PFSK-1 (cell line): ENCODE measurements around the gene TCF7L1.

Experiments
- POLR2AphosphoS5 ChIP-seq: IDR thresholded peaks from 2 replicates; pipeline ENCODE4 v1.6.1; 2012; ENCODE audit warnings: low read depth, mild to moderate bottlenecking, control low read depth, low read length, moderate library complexity
- TF ChIP-seq, protein P1 (sequence below), 2 experiments: IDR thresholded peaks; 2 replicates each; pipeline versions ENCODE4 v1.6.1 to v1.8.0; 2011 to 2012; ENCODE audit warnings: low read depth in 2 of 2, low read length in 2 of 2, control low read depth in 1 of 2, inconsistent platforms in 1 of 2, mild to moderate bottlenecking in 1 of 2, moderate library complexity in 1 of 2; ENCODE audit not compliant: insufficient read depth in 1 of 2

DNA sequence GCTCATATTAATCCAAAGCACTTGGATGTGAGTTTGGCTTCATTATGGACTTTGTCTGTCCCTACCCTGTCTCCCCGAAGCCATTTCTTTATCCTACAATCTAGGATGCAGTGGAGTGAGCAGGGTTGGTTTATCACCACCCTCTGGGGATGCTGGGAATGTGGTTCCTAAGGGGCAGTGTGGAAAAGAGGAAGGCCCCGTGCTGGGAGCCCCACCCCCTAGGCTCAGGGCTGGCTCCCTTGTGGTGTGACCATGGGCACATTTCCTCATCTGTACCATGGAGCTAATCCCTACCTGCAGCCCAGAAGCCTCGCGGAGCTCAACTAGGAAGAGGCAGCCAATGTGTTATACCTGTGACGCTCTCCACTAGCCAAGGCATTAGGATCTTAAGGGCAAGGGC lies 102.1 kb downstream of the TCF7L1 start:
- TF ChIP-seq POLR2AphosphoS5: no peak
- TF ChIP-seq, protein P1, sequence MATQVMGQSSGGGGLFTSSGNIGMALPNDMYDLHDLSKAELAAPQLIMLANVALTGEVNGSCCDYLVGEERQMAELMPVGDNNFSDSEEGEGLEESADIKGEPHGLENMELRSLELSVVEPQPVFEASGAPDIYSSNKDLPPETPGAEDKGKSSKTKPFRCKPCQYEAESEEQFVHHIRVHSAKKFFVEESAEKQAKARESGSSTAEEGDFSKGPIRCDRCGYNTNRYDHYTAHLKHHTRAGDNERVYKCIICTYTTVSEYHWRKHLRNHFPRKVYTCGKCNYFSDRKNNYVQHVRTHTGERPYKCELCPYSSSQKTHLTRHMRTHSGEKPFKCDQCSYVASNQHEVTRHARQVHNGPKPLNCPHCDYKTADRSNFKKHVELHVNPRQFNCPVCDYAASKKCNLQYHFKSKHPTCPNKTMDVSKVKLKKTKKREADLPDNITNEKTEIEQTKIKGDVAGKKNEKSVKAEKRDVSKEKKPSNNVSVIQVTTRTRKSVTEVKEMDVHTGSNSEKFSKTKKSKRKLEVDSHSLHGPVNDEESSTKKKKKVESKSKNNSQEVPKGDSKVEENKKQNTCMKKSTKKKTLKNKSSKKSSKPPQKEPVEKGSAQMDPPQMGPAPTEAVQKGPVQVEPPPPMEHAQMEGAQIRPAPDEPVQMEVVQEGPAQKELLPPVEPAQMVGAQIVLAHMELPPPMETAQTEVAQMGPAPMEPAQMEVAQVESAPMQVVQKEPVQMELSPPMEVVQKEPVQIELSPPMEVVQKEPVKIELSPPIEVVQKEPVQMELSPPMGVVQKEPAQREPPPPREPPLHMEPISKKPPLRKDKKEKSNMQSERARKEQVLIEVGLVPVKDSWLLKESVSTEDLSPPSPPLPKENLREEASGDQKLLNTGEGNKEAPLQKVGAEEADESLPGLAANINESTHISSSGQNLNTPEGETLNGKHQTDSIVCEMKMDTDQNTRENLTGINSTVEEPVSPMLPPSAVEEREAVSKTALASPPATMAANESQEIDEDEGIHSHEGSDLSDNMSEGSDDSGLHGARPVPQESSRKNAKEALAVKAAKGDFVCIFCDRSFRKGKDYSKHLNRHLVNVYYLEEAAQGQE (IDR thresholded peaks at IDR 0.05; ENCODE audit: insufficient read depth in 1 of 2, low read depth in 2 of 2, low read length in 2 of 2): no peak
